NCI-H226 (cell line): ENCODE results near the gene TXNDC8.
"Not testable (repeated sequence)": the region's sequence is repeated elsewhere in the genome, so short reads cannot be mapped to it uniquely, and the experiment has no call there.

Experiments
- DNase-seq: peaks from one replicate; pipeline ENCODE4 v3.0.0-alpha.2; 2015

Gene TXNDC8

GRCh38 chr9:110323818-110324217, 13.8 kb downstream of the TXNDC8 start:
- DNase-seq: no peak

- peak; percentile 62 for DNase-seq
Observed at GRCh38 chr9:110320651-110321445, 16.8 kb downstream of the TXNDC8 start.

GRCh38 chr9:110319781-110320492, 17.7 kb downstream of the TXNDC8 start:
- DNase-seq: no peak

- DNase-seq: no peak
Observed at GRCh38 chr9:110317911-110318310, 19.8 kb downstream of the TXNDC8 start.

- no peak for DNase-seq
Observed at GRCh38 chr9:110316261-110317075, 21.2 kb downstream of the TXNDC8 start.

DNA sequence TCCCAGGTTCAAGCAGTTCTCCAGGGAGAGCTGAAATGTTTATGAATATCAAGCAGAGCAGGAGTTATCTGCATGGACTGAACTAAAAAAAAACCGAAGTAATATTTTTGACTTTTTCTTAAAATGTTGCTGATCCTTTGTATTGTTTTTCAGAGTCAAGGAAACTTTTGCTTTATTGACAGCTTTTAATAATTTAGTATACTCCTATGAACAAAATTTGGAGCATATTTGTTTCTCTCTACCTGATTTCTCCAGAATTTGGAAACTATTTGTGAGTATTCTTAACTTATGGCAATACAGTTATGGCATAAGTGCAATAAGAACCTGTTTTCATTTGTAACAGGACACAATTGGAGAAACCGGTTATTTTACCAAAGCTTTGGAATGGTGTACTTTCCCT, 25.7 kb downstream of the TXNDC8 start:
- DNase-seq: not testable (repeated sequence)

DNA sequence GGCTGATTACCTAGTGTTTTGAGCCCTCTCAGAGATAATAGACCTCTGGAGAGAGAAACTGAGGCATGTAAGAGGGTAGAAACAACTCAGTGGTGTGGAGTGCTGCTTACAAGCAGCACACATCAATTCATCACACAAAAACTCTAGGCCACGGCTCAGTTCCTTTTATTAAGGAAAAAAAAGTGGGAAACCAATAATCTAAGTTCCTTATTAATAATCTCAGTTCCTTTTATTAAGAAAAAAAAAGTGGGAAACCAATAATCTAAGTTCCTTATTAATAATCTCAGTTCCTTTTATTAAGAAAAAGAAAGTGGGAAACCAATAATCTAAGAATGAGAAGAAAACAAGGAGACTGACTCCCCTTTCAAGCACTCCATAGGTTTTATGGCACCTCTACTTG, 28.0 kb downstream of the TXNDC8 start:
- no peak for DNase-seq

- no peak for DNase-seq
Observed at GRCh38 chr9:110308633-110309038, 29.0 kb downstream of the TXNDC8 start.

DNA sequence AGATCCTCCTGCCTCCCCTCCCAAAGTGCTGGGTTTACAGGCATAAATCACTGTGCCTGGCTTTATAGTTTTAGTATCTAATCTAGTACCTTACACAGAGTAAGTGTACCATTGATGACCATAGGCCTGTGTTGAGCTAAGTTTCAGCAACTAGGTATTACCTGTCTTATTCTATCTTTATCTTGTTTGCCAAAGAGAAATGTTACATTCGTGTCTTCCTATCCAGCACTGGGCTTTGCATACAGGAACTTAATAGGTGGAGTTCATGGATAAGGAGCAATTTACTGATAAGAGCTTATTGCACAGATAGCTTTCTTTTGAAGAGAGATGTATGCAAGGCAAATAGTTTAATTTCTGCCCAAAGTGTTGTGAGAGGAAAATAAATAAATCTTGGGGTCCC, 30.5 kb downstream of the TXNDC8 start:
- DNase-seq: no peak

- DNase-seq: peak; percentile 66
Observed at GRCh38 chr9:110303133-110303532, 34.5 kb downstream of the TXNDC8 start.

GRCh38 chr9:110298043-110298605, 39.5 kb downstream of the TXNDC8 start:
- DNase-seq: no peak

GRCh38 chr9:110293248-110293647, 44.4 kb downstream of the TXNDC8 start:
- DNase-seq: no peak

DNA sequence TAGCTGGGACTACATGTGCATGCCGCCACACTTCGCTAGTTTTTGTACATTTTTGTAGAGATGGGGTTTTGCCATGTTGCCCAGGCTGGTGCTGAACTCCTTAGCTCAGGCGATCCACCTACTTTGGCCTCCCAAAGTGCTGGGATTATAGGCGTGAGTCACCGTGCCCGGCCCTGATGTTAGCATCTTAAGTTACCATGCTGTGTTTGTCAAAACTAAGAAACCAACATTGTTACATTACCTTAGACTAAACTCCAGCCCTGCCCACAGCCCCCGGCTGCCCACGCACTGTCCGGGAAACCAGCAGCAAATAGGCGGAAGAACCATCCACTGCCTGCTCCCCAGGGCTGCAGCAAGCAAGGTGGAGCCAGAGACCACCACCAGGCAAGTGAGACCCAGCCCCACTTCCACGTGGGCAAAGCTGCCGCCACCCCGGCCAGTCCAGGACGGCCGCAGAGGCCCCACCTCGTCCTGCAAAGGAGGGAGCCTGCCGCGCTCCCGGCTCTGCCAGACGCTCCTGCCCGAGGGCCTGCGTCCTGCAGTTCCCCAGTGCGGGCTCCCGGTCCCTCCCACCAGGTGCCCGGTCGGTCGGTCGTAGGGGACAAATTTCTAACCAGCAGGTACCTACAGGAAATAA, 45.6 kb downstream of the TXNDC8 start:
- no peak for DNase-seq

DNA sequence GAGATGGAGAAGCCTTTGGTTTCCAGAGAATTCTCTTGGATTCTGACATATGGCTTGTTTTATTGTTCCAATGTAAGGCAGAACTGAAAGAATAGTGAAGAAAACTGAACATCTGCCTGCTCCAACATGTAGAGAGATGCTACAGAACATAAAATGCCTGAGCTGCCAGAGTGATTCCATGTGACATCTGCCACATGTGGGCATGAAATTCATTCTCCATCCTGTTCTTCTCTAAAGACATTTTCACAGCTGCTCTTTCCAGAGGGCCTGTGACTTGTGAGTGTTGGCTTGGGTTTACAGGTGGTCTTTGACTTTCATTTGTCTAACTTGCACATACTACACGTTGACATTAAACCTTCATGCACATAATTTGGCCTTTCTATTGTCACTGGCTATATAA, 47.7 kb downstream of the TXNDC8 start:
- DNase-seq: no peak

GRCh38 chr9:110288503-110288902, 49.2 kb downstream of the TXNDC8 start:
- no peak for DNase-seq

GRCh38 chr9:110287289-110287680, 50.4 kb downstream of the TXNDC8 start:
- no peak for DNase-seq

- no peak for DNase-seq
Observed at GRCh38 chr9:110284211-110284844, 53.3 kb downstream of the TXNDC8 start.

DNA sequence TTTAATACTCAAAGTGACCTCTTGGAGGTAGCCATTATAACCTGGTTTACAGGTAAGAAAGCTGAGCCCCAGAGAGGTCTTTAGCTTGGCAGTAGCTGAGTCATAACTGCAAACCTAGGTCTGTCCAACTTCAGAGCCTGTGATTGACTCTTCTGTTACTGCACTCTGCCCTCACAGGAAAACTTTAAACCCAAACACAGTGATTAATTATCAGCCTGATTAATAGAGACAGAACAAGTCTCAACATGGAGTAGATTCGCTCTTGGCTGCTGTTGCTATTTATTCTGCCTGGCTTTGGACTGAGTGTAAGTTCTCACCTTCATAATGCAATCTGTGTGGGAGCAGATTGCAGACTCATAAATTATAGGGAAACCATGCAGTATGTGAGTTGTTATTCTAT, 53.9 kb downstream of the TXNDC8 start:
- DNase-seq: peak; percentile 17

DNA sequence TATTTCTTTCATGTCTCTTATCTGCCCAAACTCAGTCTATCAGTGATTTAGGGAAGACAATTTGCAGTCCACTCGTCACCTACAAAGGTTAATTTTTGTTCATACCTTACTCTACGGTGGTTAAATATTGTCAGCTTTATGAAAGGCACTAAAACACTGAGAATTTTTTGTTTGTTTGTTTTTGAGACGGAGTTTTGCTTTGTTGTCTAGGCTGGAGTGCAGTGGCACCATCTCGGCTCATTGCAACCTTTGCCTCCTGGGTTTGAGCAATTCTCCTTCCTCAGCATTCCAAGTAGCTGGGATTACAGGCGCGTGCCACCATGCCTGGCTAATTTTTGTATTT, 55.0 kb downstream of the TXNDC8 start:
- no peak for DNase-seq

DNA sequence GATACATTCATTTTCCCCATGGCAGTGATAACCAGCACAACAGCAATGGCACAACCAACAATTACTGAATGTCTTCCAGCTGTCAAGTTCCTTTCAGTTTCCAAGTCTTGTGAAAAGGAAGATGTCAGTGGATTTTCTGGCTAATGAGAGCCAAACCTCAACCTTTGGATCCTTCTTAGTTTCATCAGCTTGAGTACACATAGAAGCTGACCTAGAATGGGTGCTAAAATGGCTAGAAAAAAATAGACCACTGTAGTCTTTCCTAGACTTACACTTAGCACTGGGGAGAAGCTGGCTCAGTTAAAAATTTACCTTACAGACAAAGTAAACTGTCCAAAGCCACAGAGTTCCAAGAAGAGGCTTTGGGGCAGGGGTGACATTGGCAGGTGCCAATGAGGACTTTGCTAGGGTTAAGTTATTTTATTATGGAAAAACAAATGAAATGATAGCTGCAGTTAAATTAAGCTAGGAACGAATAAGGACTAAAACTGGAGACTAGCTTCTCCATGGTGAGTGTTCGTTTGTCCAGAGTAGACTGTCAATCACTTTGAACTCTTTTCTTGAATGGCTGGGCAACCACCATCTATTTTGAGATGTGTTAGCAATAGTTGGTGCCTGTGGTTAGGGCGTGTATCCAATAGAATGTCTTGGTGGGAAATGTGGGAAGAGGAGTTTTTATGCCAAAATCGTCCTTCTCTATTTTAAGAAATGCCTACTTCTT, 55.5 kb downstream of the TXNDC8 start:
- peak; percentile 46 for DNase-seq

DNA sequence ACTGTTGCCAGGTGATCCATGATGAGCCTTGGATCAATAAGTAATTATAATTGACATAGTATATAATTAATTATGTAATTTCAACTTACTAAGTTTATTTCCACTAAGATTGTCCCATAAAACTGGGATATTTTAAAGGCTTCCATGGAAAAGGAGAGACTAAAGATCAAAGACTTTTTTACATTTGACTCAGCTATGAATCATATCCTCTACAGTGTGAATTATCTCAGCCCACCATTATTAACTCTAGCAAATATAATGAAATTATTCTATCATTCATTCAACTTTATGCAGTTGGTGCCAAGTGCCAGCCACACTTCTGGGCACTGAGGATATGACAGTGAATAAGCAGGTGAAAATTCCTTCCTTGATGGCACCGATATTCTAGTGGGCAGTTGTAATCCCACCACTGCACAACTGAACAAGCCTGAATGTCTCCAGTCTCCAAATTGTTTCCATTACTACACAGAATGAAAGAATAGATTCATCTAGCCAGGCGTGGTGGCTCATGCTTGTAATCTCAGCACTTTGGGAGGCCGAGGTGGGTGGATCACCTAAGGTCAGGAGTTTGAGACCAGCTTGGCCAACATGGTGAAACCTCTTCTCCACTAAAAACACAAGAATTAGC, 59.5 kb downstream of the TXNDC8 start:
- peak; percentile 28 for DNase-seq
